Measurements from ENCODE around the gene TEKT4. TPM values are rescaled to one million over a fixed set of nuclear protein-coding genes. Genes with fewer than 3 reads are reported as not detected.
"Not testable (repeated sequence)": the region's sequence is repeated elsewhere in the genome, so short reads cannot be mapped to it uniquely, and the experiment has no call there.

Gene TEKT4
- total and polyA plus RNA-seq, 2 experiments from 2014 or later, result not detected

GRCh38 chr2:94861308-94862152 is 9.7 kb upstream of the TEKT4 start:
- Histone ChIP-seq H3K9me3 (ENCODE audit: low read depth) (no peaks in the 10 kb centered on the region), H3F3A (ENCODE audit: insufficient read depth) (no peaks in the 10 kb centered on the region), H4K20me1 (ENCODE audit: insufficient read depth) (no peaks in the 10 kb centered on the region), H3K79me2 (ENCODE audit: insufficient read depth) (no peaks in the 10 kb centered on the region), H2AFZ (no peak overlapping the region), H3K9me2 (ENCODE audit: insufficient read depth) (no peaks in the 10 kb centered on the region), H3K4me1 (ENCODE audit: insufficient read depth) (no peaks in the 10 kb centered on the region), H3K4me2 (ENCODE audit: unreplicated experiment) (no peak overlapping the region), H3K36me3 (ENCODE audit: low read depth) (no peaks in the 10 kb centered on the region), H3K27me3 (replicated peaks; ENCODE audit: insufficient read depth) (peaks cover 30% of the 10 kb centered on the region), H3K27ac (no peak overlapping the region), H3K4me3 (no peak overlapping the region), H3K9ac (no peak overlapping the region)
- in situ Hi-C loops (cut with MboI), result no loop called here
- TF ChIP-seq EZH2 (IDR thresholded peaks at IDR 0.05; ENCODE audit: insufficient read depth, poor library complexity, severe bottlenecking) (no peak), EZH2phosphoT487 (IDR thresholded peaks at IDR 0.05; ENCODE audit: insufficient read depth, low read depth) (no peak)
- WGBS, 2 experiments (ENCODE audit: low coverage in 1 of 2, low lambda C conversion rate in 2 of 2, missing lambda C conversion rate in 2 of 2), result 2 to 3% methylated on average over 55 to 56 of the region's 60 CpGs
- no peak for DNase-seq

GRCh38 chr2:94862903-94863302 is 8.3 kb upstream of the TEKT4 start:
- 52 to 53% methylated on average over 16 to 17 of the region's 17 CpGs for WGBS, 2 experiments (ENCODE audit: low coverage in 1 of 2, low lambda C conversion rate in 2 of 2, missing lambda C conversion rate in 2 of 2)
- H3F3A ChIP-seq (ENCODE audit: insufficient read depth); H3K9me2 ChIP-seq (ENCODE audit: insufficient read depth); H3K9ac ChIP-seq; H3K9me3 ChIP-seq (ENCODE audit: low read depth); H3K36me3 ChIP-seq (ENCODE audit: low read depth); H2AFZ ChIP-seq; H3K27ac ChIP-seq; H3K4me3 ChIP-seq; H3K4me2 ChIP-seq (ENCODE audit: unreplicated experiment); H4K20me1 ChIP-seq (ENCODE audit: insufficient read depth); H3K4me1 ChIP-seq (ENCODE audit: insufficient read depth); H3K79me2 ChIP-seq (ENCODE audit: insufficient read depth); DNase-seq; in situ Hi-C loops (cut with MboI): not testable (repeated sequence)
- H3K27me3 ChIP-seq (replicated peaks; ENCODE audit: insufficient read depth), result peaks cover 33% of the 10 kb centered on the region

GRCh38 chr2:94869131-94869530 is 2.1 kb upstream of the TEKT4 start:
- in situ Hi-C loops (cut with MboI), result no loop called here
- no peak for DNase-seq
- no peak overlapping the region for H3K27ac ChIP-seq
- H3K4me2 ChIP-seq (ENCODE audit: unreplicated experiment), result no peak overlapping the region
- no peaks in the 10 kb centered on the region for H3K36me3 ChIP-seq (ENCODE audit: low read depth)
- no peaks in the 10 kb centered on the region for H3F3A ChIP-seq (ENCODE audit: insufficient read depth)
- H3K4me1 ChIP-seq (ENCODE audit: insufficient read depth), result no peaks in the 10 kb centered on the region
- H4K20me1 ChIP-seq (ENCODE audit: insufficient read depth), result no peaks in the 10 kb centered on the region
- no peaks in the 10 kb centered on the region for H3K9me2 ChIP-seq (ENCODE audit: insufficient read depth)
- WGBS, 2 experiments (ENCODE audit: low coverage in 1 of 2, low lambda C conversion rate in 2 of 2, missing lambda C conversion rate in 2 of 2), result 52 to 60% methylated on average over 4 of the region's 4 CpGs
- H3K79me2 ChIP-seq (ENCODE audit: insufficient read depth), result no peaks in the 10 kb centered on the region
- H3K9ac ChIP-seq, result no peak overlapping the region
- H3K9me3 ChIP-seq (ENCODE audit: low read depth), result no peaks in the 10 kb centered on the region
- H3K27me3 ChIP-seq (replicated peaks; ENCODE audit: insufficient read depth), result peaks cover 32% of the 10 kb centered on the region
- no peak overlapping the region for H3K4me3 ChIP-seq
- TF ChIP-seq EZH2phosphoT487 (IDR thresholded peaks at IDR 0.05; ENCODE audit: insufficient read depth, low read depth), result no peak
- TF ChIP-seq EZH2 (IDR thresholded peaks at IDR 0.05; ENCODE audit: insufficient read depth, poor library complexity, severe bottlenecking), result no peak
- no peak overlapping the region for H2AFZ ChIP-seq

GRCh38 chr2:94869552-94870439 is 1.4 kb upstream of the TEKT4 start:
- no peaks in the 10 kb centered on the region for H3K4me1 ChIP-seq (ENCODE audit: insufficient read depth)
- no peaks in the 10 kb centered on the region for H3K79me2 ChIP-seq (ENCODE audit: insufficient read depth)
- in situ Hi-C loops (cut with MboI), result no loop called here
- no peaks in the 10 kb centered on the region for H3K9me2 ChIP-seq (ENCODE audit: insufficient read depth)
- H3K9ac ChIP-seq, result no peak overlapping the region
- H3K27me3 ChIP-seq (replicated peaks; ENCODE audit: insufficient read depth), result peaks cover 25% of the 10 kb centered on the region
- TF ChIP-seq EZH2phosphoT487 (IDR thresholded peaks at IDR 0.05; ENCODE audit: insufficient read depth, low read depth) (no peak), EZH2 (IDR thresholded peaks at IDR 0.05; ENCODE audit: insufficient read depth, poor library complexity, severe bottlenecking) (no peak)
- H3F3A ChIP-seq (ENCODE audit: insufficient read depth), result no peaks in the 10 kb centered on the region
- H3K4me2 ChIP-seq (ENCODE audit: unreplicated experiment), result no peak overlapping the region
- no peak overlapping the region for H3K4me3 ChIP-seq
- H3K9me3 ChIP-seq (ENCODE audit: low read depth), result no peaks in the 10 kb centered on the region
- H3K36me3 ChIP-seq (ENCODE audit: low read depth), result no peaks in the 10 kb centered on the region
- H3K27ac ChIP-seq, result no peak overlapping the region
- no peak for DNase-seq
- H2AFZ ChIP-seq, result no peak overlapping the region
- H4K20me1 ChIP-seq (ENCODE audit: insufficient read depth), result no peaks in the 10 kb centered on the region
- WGBS, 2 experiments (ENCODE audit: low coverage in 1 of 2, low lambda C conversion rate in 2 of 2, missing lambda C conversion rate in 2 of 2), result 55 to 62% methylated on average over 19 to 21 of the region's 22 CpGs

All from GM23248 (cell line).